Measurements from ENCODE around the gene TMEM131.

Gene TMEM131

GRCh38 chr2:98037666-98038336 lies 42.1 kb upstream of the TMEM131 start:
- Histone ChIP-seq H3K27me3 (replicated peaks; ENCODE audit: control insufficient read depth, insufficient read depth, low read length) (no peaks in the 10 kb centered on the region), H3K36me3 (ENCODE audit: control insufficient read depth, insufficient read depth, low read length) (no peaks in the 10 kb centered on the region), H3K4me3 (replicated peaks; ENCODE audit: low read depth, low read length) (no peak overlapping the region)
- no peak for TF ChIP-seq CTCF (IDR thresholded peaks at IDR 0.05; ENCODE audit: insufficient read depth, low read length, poor library complexity, severe bottlenecking)
- DNase-seq (ENCODE audit: extremely low read depth, insufficient read length), result no peak

DNA sequence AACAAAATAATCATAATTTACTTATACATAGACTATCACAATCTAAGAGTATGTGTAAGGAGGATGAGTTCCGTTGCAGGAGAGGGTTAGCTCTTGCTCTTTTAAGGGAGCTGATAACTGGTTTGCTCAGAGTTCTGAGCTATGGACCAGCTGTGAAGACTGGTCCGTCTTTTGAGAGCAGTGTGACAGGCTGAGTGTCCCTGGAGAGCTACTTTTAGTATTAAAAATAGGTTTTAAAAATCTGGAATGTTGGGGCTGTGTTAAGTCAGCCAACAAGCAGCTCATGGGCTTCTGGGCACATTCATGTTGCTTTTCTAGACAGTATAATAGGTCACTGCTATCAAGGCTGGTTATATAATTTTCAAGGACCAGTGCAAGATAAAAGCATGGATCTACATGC lies 41.5 kb upstream of the TMEM131 start:
- DNase-seq (ENCODE audit: extremely low read depth, insufficient read length), result no peak
- Histone ChIP-seq H3K4me3 (replicated peaks; ENCODE audit: low read depth, low read length) (no peak overlapping the region), H3K27me3 (replicated peaks; ENCODE audit: control insufficient read depth, insufficient read depth, low read length) (no peaks in the 10 kb centered on the region), H3K36me3 (ENCODE audit: control insufficient read depth, insufficient read depth, low read length) (no peaks in the 10 kb centered on the region)
- TF ChIP-seq CTCF (IDR thresholded peaks at IDR 0.05; ENCODE audit: insufficient read depth, low read length, poor library complexity, severe bottlenecking), result no peak

DNA sequence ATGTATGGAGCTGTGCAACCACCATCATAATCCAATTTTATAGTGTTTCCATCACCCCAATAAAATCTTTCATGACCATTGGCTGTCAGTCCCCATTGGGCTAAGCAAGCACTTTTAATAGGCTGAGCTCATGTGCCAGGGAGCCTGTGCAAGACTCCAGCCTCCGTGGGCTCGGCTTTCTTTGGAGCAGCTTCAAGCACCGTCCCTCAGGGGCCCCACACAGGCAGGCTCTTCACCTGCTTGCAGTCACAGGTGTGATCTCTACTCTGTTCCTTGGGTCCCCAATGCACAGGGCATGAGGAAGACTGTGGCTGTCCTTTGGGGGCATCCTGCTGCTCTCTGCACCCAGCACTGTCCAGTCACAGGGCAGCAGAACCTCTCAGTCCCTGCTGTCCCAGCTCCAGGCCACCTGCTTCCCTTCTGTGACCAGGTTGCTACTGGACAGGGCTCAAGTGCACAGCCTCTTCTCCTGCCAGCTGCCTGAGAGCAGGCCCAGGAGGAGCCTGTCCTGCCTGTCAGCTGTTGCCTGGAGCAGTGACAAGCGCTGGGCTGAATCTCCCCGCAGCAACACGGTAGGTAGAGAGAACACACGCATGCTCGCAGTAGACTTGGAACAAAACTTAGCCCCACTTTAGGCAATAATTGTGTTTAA lies 40.7 kb upstream of the TMEM131 start:
- Histone ChIP-seq H3K4me3 (replicated peaks; ENCODE audit: low read depth, low read length) (no peak overlapping the region), H3K36me3 (ENCODE audit: control insufficient read depth, insufficient read depth, low read length) (no peaks in the 10 kb centered on the region), H3K27me3 (replicated peaks; ENCODE audit: control insufficient read depth, insufficient read depth, low read length) (no peaks in the 10 kb centered on the region)
- DNase-seq (ENCODE audit: extremely low read depth, insufficient read length), result no peak
- TF ChIP-seq CTCF (IDR thresholded peaks at IDR 0.05; ENCODE audit: insufficient read depth, low read length, poor library complexity, severe bottlenecking), result no peak

DNA sequence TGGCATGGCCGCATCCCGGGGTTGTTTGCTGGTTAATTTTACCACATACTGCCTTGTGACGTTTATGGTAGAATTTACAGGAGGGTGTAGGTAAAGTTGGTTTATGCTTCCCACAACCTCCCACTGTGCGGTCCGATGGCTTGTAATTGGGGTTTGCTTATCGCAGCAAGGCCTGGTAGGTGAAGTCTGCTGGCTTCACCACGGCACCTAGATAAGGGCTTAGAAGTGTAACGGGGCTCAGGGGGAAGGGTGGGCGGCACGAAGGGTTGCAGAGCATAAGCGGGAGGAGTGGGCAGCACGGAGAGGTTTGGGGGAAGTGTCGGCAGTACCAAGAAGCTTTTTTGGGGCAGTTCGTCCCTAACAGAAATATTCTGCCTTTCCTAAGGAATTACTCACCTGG lies 39.0 kb upstream of the TMEM131 start:
- Histone ChIP-seq H3K36me3 (ENCODE audit: control insufficient read depth, insufficient read depth, low read length) (no peaks in the 10 kb centered on the region), H3K4me3 (replicated peaks; ENCODE audit: low read depth, low read length) (no peak overlapping the region), H3K27me3 (replicated peaks; ENCODE audit: control insufficient read depth, insufficient read depth, low read length) (no peaks in the 10 kb centered on the region)
- no peak for DNase-seq (ENCODE audit: extremely low read depth, insufficient read length)
- TF ChIP-seq CTCF (IDR thresholded peaks at IDR 0.05; ENCODE audit: insufficient read depth, low read length, poor library complexity, severe bottlenecking), result no peak

GRCh38 chr2:98032086-98032485 lies 36.3 kb upstream of the TMEM131 start:
- no peaks in the 10 kb centered on the region for H3K36me3 ChIP-seq (ENCODE audit: control insufficient read depth, insufficient read depth, low read length)

More at GRCh38 chr2:98032086-98032485, 36.3 kb upstream of the TMEM131 start:
- DNase-seq (ENCODE audit: extremely low read depth, insufficient read length), result no peak
- Histone ChIP-seq H3K4me3 (replicated peaks; ENCODE audit: low read depth, low read length) (no peak overlapping the region), H3K27me3 (replicated peaks; ENCODE audit: control insufficient read depth, insufficient read depth, low read length) (no peaks in the 10 kb centered on the region)
- TF ChIP-seq CTCF (IDR thresholded peaks at IDR 0.05; ENCODE audit: insufficient read depth, low read length, poor library complexity, severe bottlenecking), result no peak

Data from GM06990 (cell line).